Lung (tissue), 16 donors: ENCODE results near the gene INSRR. TPM values are rescaled to one million over a fixed set of nuclear protein-coding genes. Genes with fewer than 3 reads are reported as not detected.
A peak's percentile ranks its signal among the peaks of the same experiment; 100 is the strongest.

ENCODE experiments used
- ATAC-seq: fragments of 200-7000 bp; cut with Tn5 transposase; one replicate; pipeline ENCODE4 v1.9.1; 2020; ENCODE audit warnings: moderate number of reproducible peaks; ENCODE audit not compliant: insufficient read depth, low FRiP score
- DNase-seq, 3 donors: peaks; one replicate each; pipeline ENCODE4 v3.0.0-alpha.2; 2013 to 2017
- H3K27ac ChIP-seq, 2 donors: one replicate each; pipeline ENCODE4 v1.5.1; 2013; ENCODE audit warnings: mild to moderate bottlenecking in 2 of 2, moderate library complexity in 2 of 2, control low read depth in 1 of 2, inconsistent platforms in 1 of 2, low read depth in 1 of 2, low read length in 1 of 2
- H3K27me3 ChIP-seq, 3 donors: one replicate each; pipeline ENCODE4 v1.5.1; 2013; ENCODE audit warnings: low read length in 2 of 3; ENCODE audit not compliant: control insufficient read depth in 3 of 3, insufficient read depth in 3 of 3
- H3K36me3 ChIP-seq, 4 donors: one replicate each; pipeline ENCODE4 v1.5.1; 2013; ENCODE audit warnings: low read length in 4 of 4, mild to moderate bottlenecking in 1 of 4, moderate library complexity in 1 of 4; ENCODE audit not compliant: control insufficient read depth in 4 of 4, insufficient read depth in 4 of 4
- H3K4me1 ChIP-seq, 5 donors: one replicate each; pipeline ENCODE4 v1.5.1; 2013; ENCODE audit warnings: low read length in 5 of 5, mild to moderate bottlenecking in 2 of 5, moderate library complexity in 1 of 5; ENCODE audit not compliant: control insufficient read depth in 5 of 5, insufficient read depth in 5 of 5
- H3K4me3 ChIP-seq: one replicate; pipeline ENCODE4 v1.5.1; 2013; ENCODE audit warnings: mild to moderate bottlenecking, control low read depth, moderate library complexity
- H3K9ac ChIP-seq, 2 donors: one replicate each; pipeline ENCODE4 v1.5.1; 2013; ENCODE audit warnings: low read length in 2 of 2, control low read depth in 1 of 2; ENCODE audit not compliant: insufficient read depth in 1 of 2
- H3K9me3 ChIP-seq, 4 donors: one replicate each; pipeline ENCODE4 v1.5.1; 2013; ENCODE audit warnings: low read length in 3 of 4, mild to moderate bottlenecking in 1 of 4, moderate library complexity in 1 of 4; ENCODE audit not compliant: control insufficient read depth in 4 of 4, insufficient read depth in 3 of 4
- CTCF ChIP-seq: IDR thresholded peaks from 2 replicates; pipeline ENCODE4 v1.5.1; 2012; ENCODE audit warnings: mild to moderate bottlenecking; ENCODE audit errors: control extremely low read depth, extremely low read depth
- WGBS, 2 donors: extraction: QIAGEN DNeasy Blood & Tissue Kit; methylation state at CpG; one replicate each; pipeline ENCODE4 v1.1.7; 2013; 5-methylcytosine and 5-hydroxymethylcytosine counted together
- long read RNA-seq, 5 donors: transcript quantifications; one replicate each; lab custom pipeline, GENCODE V29; 2026
- polyA plus RNA-seq, 2 donors: library from polyadenylated mRNA; stranded (reverse); fragments of 200-250 nt; gene quantifications; one replicate each; pipeline ENCODE4 v1.2.1, GENCODE V29; 2013
- total RNA-seq, 2 donors: library from RNA; depleted of rRNA in 1 of 2; stranded (reverse); fragments of >200 nt in 1 of 2; gene quantifications; one replicate each; pipeline ENCODE4 v1.2.1, GENCODE V29; 2014 to 2021
- donor health status: control.
- donor health status: control.
- donor health status: Bipolar disorder and iron deficiency.
- donor health status: healthy.
- donor health status: DM: yes; HTN: yes; CAD: no.

The INSRR gene
- total RNA-seq (not detected), polyA plus RNA-seq (not detected)
- long read RNA-seq, donor 1: 0 reads
- long read RNA-seq, donor 2: 0 reads
- long read RNA-seq, donor 3: 0 reads
- long read RNA-seq, donor 4: 0 reads
- long read RNA-seq, donor 5: 0 reads

GRCh38 chr1:156858959-156859522 lies at the start of gene INSRR:
Gene INSRR (minus strand): TSS chr1:156859117. CDS start chr1:156858621, 496 bp downstream.
- DNase-seq: peak; percentile 9 to 26 (median 24)
- TF ChIP-seq CTCF: no peak
- Histone ChIP-seq H3K9ac (peak within 1 kb of the TSS in 1 of 2 donors; percentile 47), H3K9me3 (peaks cover 0 to 4% (median 0%) of the 10 kb centered on the region in 4 donors), H3K36me3 (no peaks in the 10 kb centered on the region), H3K4me3 (no peak within 1 kb of the TSS), H3K4me1 (peaks cover 0 to 33% (median 6%) of the 10 kb centered on the region in 5 donors), H3K27me3 (peaks cover 6 to 75% (median 39%) of the 10 kb centered on the region in 3 donors), H3K27ac (no peak within 1 kb of the TSS)
- peak; percentile 31 for ATAC-seq
- 5 to 7% methylated on average over 37 to 39 of the region's 39 CpGs for WGBS, 2 donors

GRCh38 chr1:156908541-156908940 lies 49.6 kb upstream of the INSRR start:
- no peak overlapping the region for H3K4me3 ChIP-seq
- H3K9ac ChIP-seq: no peak overlapping the region
- no peak for TF ChIP-seq CTCF
- H3K27ac ChIP-seq: no peak overlapping the region
- peaks cover 0 to 23% (median 16%) of the 10 kb centered on the region in 5 donors for H3K4me1 ChIP-seq
- peaks cover 0 to 30% (median 17%) of the 10 kb centered on the region in 4 donors for H3K36me3 ChIP-seq
- ATAC-seq: no peak
- H3K9me3 ChIP-seq: no peaks in the 10 kb centered on the region
- peaks cover 0 to 31% (median 0%) of the 10 kb centered on the region in 3 donors for H3K27me3 ChIP-seq
- no peak for DNase-seq
- WGBS, 2 donors: 79 to 91% methylated on average over 23 to 29 of the region's 29 CpGs

GRCh38 chr1:156906206-156906906 lies 47.4 kb upstream of the INSRR start:
- Histone ChIP-seq H3K36me3 (peaks cover 0 to 25% (median 15%) of the 10 kb centered on the region in 4 donors), H3K4me3 (no peak overlapping the region), H3K4me1 (peaks cover 0 to 30% (median 13%) of the 10 kb centered on the region in 5 donors), H3K9ac (no peak overlapping the region), H3K27ac (no peak overlapping the region), H3K27me3 (peaks cover 0 to 35% (median 0%) of the 10 kb centered on the region in 3 donors), H3K9me3 (no peaks in the 10 kb centered on the region)
- ATAC-seq (no peak), DNase-seq (no peak)
- no peak for TF ChIP-seq CTCF
- 93 to 96% methylated on average over 16 of the region's 16 CpGs for WGBS, 2 donors
